NCI-H1048 (cell line): ENCODE measurements around the gene NRG3.

ENCODE experiments used
- DNase-seq: peaks from one replicate; lab custom pipeline; 2025; lab: John Stamatoyannopoulos, UW

NRG3 gene

DNA sequence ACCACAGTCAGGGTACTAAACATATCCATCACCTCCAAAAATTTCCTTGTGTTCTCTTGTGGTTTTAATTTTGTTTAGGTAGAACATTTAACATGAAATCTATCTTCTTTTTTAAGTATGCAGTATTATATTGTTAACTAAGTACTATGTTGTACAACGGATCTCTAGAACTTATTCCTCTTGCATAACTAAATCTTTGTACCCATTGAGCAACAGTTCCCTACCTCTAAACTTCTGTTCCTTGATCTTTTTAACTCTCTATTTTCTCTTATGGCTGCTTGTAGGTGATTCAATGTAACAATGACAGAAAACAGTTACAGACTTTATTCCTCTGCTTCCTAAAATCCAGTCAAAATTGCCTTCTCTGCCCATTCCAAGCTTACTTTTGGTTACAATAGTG, 9.9 kb downstream of the NRG3 start:
- no peak for DNase-seq

DNA sequence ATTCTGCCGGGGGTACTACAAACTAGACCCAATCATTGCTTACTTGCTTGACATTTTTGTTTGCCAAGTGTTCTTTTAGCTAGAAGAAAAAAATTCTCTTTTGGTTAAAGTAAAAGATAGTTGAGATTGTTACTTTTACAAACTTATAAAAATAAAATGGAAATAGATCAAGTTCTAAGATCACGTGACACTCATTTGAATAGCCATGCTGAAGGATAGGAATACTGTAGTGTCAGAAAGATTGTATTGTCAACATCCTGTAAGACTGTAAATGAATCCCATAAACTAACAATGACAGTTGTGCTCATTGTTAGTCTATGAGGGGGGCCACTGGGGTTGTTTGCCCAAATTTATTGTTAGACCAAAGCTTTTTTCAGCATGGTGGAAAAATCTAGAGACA, 10.5 kb downstream of the NRG3 start:
- DNase-seq: no peak

DNA sequence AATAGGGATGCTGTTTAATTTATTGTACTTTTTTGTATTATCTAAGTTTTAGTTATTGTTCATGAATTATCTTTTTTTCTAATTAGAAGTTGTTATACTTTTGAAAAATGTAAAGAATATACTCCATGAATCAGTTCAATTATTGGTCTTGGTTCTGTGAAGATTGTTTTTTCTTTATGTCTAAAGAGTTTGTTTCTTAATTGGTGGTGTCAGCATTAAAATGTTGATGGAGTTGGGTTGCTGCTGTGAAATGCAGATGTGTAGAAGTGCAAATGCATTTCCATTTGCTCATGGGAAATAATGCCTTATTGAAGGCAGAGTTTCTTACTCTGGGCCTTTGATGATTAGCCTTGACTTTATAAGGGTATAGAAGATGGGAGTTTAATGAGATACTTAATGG, 11.9 kb downstream of the NRG3 start:
- DNase-seq: no peak

DNA sequence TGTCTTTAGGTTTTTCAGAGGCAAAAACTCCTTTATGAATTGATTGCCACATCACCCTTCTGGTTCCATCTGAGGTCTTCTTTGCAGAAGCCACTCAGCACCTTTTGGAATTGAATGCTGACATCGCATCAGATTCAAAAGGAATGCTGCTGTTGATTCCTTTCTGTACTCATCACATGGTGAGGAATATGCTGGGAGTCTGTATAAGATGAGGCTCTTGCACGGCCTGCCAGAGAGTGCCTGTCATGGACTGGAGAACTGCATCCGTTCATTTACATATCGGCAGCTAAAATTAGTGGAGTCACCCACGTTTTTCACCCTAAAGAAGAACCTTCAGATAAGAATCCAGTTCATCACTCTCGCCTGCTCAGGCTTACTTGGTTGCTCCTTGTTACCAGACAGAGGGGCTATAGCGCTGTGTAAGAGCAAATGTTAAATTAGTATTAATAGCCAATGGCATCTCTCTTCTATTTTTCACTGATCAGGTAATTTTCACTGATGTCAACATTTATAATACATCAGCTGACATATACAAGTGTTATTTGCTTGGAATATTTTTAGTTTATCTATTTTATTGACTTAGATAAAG, 14.3 kb downstream of the NRG3 start:
- DNase-seq: no peak

DNA sequence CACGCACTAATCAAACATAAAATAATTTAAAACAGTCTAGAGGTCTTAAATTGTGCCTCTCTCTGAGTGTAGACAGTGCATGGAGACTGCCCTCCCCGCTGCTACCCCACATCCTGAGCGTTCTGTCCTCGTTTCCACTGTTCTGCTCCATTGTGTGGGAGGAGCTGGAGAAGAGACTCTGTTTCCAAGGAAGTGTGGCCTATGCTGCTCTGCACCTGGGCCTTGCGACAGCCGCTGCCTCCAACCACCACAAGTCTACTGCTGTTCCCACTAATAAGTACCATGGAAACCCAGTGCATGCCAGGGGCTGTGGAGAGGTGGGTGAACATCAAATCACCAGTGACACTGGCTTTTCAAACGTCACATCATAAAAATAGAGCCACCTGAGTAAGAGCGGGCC, 19.6 kb downstream of the NRG3 start:
- DNase-seq: no peak

DNA sequence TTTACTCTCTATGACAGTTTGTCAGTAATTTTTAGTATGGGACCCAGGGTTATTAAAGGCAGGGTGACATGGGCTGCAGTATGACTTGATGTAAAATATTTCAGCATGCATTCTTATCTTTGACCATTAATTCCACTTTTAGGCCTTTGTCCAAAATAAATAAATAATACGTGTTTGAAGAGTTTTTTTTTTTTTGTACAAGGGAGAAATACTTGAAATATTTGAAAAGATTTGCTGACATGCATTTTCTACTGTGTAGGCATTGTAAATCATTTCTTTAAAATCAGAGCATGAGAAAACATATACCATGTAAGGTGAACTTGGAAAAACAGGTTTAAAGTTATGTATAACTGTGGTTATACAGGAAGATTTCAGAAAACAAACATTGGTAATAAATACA, 23.5 kb downstream of the NRG3 start:
- DNase-seq: no peak

DNA sequence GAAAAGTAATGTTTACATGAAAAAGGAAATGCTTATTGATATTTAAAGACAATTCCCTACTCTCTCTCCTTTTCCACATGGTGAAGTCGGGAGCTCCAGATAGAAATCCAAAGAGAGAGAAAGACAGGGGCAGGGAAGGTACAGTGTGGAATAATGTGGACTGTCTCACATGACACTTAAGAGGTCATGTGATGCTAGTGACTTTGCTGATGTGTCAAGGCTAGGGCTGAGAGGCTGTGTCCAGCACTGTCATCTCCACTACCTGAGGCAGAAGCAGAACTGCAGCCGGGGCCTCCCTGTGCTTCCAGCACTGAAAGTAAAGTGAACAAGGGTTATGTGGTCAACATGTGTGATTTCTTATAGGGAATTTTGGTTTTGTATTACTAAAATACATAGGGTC, 26.0 kb downstream of the NRG3 start:
- DNase-seq: no peak

DNA sequence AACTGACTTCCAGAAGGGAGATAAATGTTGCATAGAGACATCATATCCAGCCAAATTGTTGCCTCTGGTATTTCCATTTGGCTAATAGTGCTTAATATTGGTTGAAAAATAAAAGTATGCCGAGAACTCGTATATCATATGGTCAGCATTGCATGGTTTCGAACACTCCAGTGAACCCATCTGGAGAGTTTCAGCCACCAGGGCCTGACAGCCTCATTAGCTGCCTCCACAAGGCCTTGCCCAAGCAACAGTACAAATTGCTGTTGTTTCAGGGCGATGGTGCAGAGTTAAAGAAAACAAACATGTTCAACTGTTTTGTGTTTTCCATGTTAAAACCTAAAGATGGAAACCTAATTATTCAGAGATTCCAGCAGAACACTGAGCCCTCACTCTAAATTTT, 28.5 kb downstream of the NRG3 start:
- no peak for DNase-seq

DNA sequence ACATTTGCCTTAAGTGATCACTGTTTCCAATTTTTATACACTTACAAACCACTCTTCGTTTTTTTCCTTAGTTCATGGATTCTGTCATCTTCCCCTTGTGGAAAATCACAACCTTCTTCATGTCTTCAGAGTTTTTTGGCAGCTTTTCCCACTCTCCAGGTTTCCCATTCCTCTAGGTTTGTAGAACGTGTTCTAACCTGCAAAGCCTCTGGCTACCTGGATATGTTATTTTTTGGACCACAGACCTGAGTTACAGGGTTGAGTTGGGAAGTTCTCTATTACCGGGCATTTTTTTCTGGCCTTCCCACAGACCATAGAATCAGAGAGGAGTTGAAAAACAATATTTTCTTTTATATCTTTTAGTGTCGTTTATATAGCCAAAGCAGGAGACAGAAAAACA, 30.2 kb downstream of the NRG3 start:
- peak; percentile 3 for DNase-seq

DNA sequence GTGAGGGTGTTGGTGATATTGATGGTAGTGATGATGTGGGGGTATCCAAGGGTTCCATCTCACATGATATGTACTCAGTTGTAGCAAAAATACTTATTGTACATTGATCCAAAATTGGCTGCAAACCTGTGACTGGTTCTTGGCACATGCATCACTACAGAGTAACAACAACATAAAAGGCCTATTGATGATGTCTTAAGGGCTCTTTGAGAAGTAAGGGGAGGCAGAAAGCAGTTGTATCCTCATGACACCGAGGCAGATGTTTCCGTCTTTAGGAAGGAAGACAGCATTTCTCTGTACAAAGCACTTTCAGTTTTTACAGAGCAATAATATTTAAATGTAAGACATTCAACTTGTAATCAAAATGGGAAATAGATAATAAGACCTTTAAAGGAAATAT, 34.5 kb downstream of the NRG3 start:
- no peak for DNase-seq

DNA sequence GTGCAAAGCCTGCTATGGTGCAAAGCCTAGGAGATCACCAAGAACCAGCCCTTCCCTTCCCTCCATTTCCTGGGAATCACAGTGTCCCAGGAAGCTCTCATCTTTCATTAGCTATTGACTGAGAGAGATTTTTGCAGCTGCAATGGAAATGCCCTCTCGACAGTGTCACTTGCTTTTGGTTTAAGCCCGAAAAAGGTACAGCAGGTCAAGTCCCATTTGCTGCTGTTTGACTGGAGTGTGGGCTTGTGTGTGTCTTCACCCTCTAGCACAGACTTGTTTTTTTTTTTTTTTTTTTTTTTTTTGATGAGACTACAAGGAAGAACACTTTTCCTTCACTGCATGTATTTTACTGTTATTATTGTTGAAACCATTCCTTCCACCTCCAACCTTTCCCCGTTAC, 36.3 kb downstream of the NRG3 start:
- no peak for DNase-seq

DNA sequence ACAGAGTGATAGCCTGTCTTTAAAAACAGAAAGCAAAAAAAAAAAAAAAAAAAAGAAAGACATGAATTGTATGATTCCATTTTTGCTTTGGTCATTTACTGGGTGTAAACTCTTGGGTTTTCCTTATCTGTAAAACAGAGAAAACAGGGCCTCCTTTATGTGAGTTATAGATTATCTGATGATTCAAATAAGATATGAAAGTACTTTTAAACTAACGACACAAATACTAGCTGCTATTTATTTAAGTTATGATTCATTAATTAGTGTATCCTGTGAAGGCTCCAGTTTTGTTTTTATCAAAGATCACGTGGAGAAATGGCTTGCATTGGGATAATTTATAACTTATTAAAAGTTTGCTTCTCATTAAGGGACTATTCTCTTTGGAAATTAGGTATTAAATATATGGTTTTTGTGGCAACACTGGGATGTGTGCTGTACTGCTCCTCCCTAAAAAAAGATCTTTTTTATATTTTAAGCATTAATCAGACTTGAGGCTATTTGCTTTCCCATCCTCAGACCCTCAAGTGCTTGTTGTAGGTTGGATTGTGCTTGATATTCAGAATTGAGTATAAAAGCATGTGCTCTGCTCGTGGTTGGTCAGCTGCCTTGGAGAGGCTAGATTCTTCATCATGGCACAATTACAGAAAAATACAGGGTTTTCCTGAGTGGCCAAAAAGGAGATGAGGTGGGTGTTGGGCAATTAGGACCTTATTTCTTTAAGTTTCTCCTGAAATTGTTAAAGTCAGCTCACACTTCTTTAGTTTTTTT, 39.9 kb downstream of the NRG3 start:
- no peak for DNase-seq

DNA sequence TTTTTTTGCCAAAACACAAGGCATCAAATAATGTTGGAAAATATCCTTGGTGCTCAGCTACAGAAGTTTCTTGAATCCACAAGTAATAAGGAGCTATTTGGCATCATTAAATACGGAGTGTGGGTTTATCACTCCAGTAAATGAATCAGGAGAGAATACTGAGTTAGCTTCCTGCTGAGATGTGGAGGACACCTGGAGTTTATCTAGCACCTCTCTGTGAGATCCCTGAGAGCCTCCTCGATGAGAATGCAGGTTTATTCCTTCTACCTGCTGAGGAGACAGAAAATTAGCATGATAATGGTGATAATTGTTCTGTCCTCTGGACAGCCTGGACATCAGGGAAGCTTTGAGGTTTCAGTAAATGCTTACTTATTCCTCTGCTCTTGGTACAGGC, 40.5 kb downstream of the NRG3 start:
- no peak for DNase-seq

DNA sequence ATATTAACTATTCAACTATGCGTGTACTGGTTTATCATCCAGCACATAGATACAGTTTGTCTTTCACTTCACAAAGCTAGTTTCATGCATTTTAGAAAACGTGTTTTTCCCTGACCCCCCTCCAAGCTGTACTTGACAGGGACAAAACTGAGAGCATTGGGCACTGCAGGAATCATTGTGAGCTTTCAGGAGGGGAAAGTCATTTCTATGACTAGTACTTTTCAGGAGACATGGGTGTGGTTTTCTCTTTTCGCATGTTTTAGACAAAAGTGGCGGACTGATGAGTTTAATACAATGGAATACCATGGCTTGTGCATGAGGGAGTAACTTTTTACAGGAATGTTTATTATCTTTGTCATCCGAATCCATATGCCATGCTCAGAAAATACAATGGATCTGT, 42.7 kb downstream of the NRG3 start:
- no peak for DNase-seq

DNA sequence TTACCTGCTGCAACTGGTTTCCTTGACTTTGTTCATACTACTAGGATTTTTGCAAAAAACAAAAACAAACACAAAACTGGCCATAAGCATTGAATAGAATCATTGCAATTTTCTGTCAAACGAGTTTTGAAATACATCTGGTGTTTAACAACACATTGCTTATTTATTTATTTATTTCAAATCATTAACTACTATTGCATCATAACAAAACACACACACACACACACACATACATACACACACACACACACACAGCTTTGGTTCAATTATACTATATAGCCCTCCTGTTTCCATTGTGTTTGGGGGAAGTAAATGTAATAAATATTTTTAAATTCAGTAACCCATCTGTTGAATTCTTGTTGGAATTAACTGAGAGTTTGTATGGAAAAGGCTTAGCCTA, 43.8 kb downstream of the NRG3 start:
- no peak for DNase-seq

DNA sequence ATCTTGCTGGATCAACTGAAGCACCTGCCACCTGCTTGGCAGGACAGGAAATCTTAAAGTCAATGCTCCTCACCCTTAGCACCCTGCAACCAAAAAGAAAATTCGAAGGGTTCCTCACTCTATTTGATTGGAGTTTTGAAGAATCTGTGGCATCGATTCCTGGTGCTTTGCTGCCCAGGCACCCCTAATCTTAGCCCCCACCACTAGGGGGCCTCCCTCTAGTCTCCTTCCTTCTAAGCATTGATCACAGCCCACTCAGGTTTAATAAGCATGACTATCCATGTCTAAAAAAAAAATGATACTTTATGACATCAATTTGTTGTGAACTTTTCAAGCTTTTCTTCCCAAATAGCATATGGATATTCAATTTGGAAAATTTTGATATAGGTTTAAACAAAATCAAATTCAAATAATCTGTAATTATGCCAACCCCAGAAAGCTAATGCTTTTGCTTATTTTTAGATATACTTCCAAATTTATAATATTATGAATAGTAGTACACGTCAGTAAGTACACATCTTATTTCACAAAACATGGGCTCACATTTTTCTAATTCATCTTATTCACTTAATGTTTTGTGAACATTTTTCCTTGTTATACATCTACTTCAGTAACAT, 45.3 kb downstream of the NRG3 start:
- no peak for DNase-seq

DNA sequence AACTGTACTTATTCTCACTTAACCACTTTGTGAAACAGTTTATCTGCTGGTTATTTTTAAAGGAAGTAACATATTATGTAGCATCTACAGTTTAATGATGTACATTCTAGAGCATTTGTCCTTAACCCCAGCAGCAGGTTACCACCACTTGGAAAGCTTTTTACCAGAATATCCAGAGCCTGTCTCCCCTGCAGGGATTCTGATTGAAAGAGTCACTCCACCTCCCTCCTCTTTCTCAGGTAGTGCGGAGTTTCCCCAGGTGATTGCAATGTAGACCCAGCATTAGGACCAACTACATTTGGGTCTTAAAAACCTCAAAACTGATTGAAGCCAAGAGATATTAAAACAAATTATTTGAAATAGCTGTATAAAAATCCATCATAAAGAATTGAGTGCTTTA, 53.1 kb downstream of the NRG3 start:
- no peak for DNase-seq

DNA sequence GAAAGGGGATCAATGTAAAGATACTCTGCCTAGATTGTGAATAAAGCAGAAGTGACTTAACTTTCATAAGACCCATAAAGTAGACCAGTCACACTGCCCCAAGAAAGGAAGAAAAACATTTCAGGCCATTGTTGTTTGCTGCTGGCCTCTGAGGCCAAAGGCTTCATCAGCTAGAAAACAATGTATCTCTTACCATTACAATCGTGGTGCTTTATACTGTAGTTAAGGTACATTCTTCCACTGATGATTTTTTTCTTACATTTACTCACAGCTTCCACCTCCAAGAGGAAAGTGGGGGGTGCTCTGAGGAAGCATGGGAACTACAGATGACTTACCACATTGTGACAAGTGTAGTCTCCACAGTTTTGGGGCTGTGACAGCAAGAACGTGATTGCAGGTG, 68.6 kb downstream of the NRG3 start:
- DNase-seq: no peak

DNA sequence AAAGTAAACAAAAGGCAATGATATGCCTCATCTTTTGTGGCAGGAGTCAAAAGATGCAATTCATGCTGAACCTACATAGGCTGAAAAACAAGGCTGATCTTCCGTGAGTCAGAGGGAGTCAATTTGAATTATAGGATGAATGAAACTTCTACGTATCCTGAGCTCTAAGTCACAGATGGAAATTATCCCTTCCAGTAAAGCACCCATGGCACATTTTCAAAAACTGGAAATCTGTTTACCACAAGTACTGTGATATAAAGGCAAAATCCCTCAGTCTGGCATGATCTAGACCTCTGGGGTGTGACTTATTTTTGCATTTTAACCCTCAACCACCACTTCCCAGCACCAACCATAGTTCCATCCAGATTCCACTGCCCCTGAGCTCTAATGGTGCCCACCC, 69.6 kb downstream of the NRG3 start:
- no peak for DNase-seq

DNA sequence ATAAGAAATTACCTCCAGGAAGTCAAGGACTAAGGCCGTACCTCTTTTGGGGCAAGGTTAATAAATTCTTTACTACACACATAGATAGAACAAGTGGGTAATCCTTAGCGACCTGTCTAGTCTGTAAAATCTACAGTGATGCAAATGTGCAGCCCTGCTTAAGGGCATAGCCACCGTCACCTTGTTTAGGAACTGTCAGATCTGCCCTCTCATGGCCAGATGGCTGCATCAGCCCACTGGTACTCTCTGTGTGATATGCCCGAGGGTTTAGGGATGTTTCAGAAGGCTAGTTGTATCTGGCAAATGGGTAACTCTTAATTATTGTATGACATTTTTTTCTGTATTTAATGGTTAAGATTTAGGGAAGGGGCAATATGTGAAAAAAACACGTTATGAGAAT, 74.3 kb downstream of the NRG3 start:
- DNase-seq: no peak

DNA sequence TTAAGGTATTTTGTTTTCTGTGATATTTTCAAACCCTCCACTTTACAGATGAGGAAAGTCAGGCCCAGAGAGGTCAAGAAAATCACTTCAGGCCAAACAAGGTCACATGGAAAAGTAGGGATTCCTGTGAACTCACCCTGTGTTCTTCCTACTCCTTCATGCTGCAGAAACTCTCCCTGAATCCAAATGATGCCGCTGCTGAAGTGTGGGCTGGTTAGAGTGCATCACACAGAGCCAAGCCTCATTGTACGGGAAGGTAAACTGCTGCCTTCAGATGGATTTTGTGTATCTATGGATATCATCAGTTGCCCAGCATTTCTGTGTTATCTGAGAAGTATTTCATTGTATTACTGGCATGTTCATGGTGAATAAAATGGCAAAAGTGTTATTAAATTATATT, 75.4 kb downstream of the NRG3 start:
- no peak for DNase-seq

DNA sequence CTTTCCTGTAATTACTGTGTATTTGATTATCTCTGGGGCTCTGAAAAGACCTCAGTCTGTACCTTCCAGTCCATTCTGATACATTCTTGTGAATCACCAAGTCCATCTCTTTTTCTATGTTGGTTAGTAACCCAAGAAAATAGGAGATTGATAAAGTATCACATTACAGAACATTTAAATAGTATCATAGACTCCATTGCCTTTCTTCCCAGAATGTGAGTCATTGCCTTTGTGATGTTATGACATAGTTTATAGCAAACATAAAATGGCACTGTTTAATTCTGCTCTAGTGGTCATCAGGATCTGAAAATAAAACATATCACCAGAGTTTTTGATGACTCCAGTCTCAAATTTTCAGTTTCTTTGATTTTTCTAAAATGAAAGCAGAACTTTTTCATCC, 78.4 kb downstream of the NRG3 start:
- DNase-seq: no peak

DNA sequence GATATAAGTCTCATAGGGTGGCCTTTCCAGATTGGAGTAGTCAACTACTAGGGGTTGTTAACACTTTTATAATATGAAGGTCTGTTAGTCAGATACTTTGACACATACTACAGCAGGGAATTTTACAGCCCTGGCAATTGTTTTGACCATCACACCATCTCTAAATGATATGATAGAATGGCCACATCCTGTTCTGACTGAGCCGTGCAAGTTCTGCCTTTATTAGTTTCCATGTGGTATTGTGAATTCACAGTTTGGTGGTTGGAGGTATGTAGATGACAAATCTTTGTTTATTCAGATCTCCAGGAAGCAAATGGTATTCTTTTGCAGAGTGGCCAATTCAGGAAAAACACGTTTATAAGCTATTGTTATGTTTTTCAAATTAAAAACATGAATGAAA, 83.0 kb downstream of the NRG3 start:
- DNase-seq: no peak

DNA sequence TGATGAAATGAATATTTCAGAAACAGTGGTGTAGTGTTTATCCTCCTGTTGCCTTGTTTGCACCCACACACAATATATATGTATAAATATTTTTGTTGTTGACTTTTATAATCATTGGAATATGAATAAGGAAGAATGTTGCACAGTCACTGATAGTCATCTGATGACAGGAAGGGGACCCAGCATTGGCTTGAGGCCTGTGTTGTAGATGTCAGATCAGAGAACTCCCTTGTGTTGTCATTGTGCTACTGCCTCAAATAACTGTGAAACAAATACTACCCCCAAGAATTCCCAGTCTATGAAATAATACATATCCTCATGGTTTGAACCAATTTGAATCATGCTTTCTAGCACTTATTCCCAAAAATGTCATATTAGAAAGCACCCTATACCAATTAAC, 84.0 kb downstream of the NRG3 start:
- no peak for DNase-seq
